GM19099 (cell line): ENCODE results near the gene AAGAB.

ENCODE experiments used
- POLR2A ChIP-seq: IDR thresholded peaks from 3 replicates; pipeline ENCODE4 v1.6.1; 2011; ENCODE audit warnings: low read depth; ENCODE audit not compliant: insufficient read length; ENCODE audit errors: extremely low read depth

The AAGAB gene

GRCh38 chr15:67174864-67175573 is 79.4 kb downstream of the AAGAB start:
- no peak for TF ChIP-seq POLR2A

- no peak for TF ChIP-seq POLR2A
Observed at GRCh38 chr15:67174446-67174845, 80.0 kb downstream of the AAGAB start.

DNA sequence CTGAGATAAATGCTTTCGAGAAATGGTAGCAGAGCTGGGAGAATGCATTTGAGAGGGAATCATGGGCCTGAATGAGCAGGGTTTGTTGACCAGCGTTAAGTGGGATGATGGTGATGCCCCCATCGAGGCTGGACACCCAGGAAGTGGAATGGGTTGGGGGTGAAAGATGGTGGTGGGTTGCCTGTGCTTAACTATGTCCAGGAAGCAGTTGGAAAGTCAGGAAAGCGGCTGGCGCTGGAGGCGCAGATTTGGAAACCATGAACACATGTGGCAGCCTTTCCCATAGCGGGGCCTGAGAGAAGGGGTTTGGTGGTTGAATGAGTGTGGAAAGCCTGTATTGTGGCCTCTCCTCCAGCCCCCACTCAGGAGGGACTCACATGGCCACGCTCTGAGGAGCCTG is 80.7 kb downstream of the AAGAB start:
- TF ChIP-seq POLR2A = no peak

- TF ChIP-seq POLR2A = no peak
Observed at GRCh38 chr15:67173005-67173404, 81.5 kb downstream of the AAGAB start.

GRCh38 chr15:67172172-67172571 is 82.3 kb downstream of the AAGAB start:
- no peak for TF ChIP-seq POLR2A

DNA sequence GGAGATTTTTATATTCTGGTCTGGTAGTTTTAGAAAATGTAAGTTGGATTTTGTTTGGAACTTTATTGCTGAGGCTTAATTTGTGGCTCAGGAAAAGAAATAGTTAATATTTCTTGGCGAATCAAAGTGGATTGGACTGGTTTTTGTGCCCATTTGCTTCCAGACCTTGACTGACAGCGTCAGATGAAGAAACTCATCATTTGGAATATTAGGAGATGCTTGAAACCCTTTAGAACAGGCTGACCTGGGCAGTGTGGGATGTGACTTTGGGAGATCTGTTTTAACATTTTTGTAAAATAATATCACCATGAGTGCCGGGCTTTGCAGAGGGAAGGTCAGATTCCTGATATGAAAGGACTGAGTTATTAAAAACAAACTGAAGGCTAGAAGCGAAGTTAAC is 83.0 kb downstream of the AAGAB start:
- no peak for TF ChIP-seq POLR2A

- TF ChIP-seq POLR2A = no peak
Observed at GRCh38 chr15:67170143-67170925, 84.1 kb downstream of the AAGAB start.

DNA sequence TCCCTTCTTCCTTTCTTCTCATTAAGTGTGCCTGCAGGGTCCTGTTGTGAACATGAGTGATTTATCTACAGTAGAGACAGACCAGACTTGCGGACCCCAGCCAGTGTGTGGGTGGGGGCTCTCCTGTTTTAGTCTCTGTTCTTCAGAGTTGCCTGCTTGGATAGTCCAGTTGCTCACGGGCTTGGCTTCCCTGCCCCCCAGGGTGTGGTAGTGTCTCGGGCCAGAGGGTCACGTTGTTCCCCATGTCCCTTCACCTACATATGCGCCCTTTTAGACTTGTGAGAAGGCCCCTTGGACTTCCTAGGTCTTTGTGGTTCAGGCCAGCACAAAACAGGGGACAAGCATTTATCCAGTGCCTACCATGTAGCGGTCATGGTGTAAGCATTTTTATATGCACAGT is 85.8 kb downstream of the AAGAB start:
- TF ChIP-seq POLR2A = no peak

DNA sequence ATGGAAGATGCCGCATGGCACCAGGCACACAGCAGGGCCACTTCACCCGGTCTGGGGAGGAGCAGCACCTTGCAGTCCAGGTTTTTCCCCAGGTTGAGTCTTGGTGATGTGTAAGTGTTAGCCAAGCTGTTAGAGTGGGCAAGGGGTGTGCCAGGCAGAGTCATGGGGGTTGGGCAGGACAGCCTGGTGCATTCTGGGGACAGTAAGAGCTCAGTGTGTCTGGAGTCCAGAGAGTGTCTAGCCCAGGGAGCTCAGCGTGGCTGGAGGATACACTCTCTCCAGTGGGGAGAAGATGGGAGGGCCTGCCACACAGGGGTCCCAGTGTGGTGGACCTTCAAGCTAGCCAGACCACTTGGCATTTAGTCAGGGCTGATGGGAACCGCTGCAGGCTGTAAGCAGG is 87.4 kb downstream of the AAGAB start:
- no peak for TF ChIP-seq POLR2A

- no peak for TF ChIP-seq POLR2A
Observed at GRCh38 chr15:67166280-67167009, 88.0 kb downstream of the AAGAB start.

GRCh38 chr15:67165254-67166253 is 88.9 kb downstream of the AAGAB start:
- no peak for TF ChIP-seq POLR2A

DNA sequence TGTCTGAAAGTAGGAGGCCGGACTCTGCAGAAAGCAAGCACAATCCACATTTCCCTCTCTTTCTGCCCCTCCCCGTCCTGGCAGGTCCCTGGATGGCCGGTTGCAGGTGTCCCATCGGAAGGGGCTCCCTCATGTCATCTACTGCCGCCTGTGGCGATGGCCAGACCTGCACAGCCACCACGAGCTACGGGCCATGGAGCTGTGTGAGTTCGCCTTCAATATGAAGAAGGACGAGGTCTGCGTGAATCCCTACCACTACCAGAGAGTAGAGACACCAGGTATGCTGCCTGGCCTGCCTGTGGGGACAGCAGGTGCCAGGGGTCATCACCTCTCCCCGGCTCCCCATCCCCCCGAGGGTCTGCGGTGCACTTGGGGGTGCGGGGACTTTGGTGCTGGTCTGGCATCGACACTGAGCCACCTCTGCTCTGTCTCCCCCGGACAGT is 89.6 kb downstream of the AAGAB start:
- TF ChIP-seq POLR2A = no peak

DNA sequence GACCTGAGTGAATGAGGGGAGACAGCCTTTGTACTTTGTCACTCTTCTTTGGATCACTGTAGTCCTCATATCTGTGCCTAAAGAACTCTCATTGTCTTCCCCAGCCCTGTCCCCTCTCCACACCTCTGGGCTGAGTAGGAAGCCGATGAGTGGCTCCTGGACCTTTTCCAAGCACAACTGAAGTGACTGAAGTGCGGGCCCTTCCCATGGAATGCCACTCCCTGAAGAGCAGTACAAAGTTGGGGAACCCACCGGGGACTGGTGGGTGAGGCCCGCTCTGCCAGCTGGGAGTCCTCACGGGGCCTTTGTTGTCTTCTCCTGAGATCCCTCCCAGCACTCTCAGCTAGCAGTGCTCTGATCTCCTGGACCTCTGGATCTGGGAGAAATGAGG is 90.1 kb downstream of the AAGAB start:
- TF ChIP-seq POLR2A = no peak

- TF ChIP-seq POLR2A = no peak
Observed at GRCh38 chr15:67163180-67163579, 91.3 kb downstream of the AAGAB start.
